CD4-positive, alpha-beta T cell treated with Interleukin-4 for 1 hour (primary cell): ENCODE results near the gene SLC29A1.
"Not testable (repeated sequence)": the region's sequence is repeated elsewhere in the genome, so short reads cannot be mapped to it uniquely, and the experiment has no call there.

Experiments
- DNase-seq, 2 donors: peaks; one replicate each; pipeline ENCODE4 v3.0.0-alpha.2; 2020 to 2022

SLC29A1 gene

DNA sequence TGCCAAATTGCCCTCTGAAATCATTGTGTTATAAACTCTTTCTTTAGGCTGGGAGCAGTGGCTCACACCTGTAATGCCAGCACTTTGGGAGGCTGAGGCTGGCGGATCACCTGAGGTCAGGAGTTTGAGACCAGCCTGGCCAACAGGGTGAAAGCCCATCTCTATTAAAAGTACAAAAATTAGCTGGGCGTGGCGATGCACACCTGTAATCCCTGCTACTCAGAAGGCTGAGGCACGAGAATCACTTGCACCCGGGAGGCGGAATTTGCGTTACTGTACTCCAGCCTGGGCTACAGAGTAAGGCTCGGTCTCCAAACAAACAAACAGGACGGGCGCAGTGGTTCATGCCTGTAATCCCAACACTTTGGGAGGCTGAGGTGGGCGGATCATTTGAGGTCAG, 27.0 kb upstream of the SLC29A1 start:
- DNase-seq = not testable (repeated sequence)

DNA sequence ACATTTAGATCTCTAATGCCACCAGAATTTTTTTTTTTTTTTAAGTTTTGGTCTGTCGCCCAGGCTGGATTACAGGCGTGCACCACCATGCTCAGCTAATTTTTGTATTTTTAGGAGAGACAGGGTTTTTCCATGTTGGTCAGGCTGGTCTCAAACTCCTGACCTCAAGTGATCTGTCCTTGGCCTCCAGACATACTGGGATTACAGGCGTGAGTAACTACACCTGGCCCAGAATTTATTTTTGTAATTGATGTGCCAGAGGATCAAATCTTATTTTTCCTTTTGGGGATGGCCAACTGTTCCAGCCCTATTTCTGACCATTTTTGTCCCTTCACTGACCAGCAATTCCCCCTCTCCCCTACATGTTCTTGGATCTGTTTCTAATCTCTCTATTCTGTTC, 24.7 kb upstream of the SLC29A1 start:
- no peak for DNase-seq

DNA sequence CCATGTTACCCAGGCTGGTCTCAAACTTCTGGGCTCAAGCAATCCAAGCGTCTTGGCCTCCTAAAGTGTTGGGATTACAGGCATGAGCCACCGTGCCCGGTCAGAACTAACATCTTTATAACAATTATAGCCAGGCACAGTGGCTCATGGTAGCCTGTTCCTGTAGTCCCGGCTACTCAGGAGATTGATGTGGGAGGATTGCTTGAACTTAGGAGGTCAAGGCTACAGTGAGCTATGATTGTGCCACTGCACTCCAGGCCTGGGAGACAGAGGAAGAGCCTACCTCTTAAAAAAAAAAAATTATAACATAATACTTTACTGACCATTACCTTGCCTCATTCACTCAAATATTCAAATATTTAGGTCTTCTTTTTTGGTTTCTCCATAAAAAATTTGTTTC, 23.5 kb upstream of the SLC29A1 start:
- no peak for DNase-seq

DNA sequence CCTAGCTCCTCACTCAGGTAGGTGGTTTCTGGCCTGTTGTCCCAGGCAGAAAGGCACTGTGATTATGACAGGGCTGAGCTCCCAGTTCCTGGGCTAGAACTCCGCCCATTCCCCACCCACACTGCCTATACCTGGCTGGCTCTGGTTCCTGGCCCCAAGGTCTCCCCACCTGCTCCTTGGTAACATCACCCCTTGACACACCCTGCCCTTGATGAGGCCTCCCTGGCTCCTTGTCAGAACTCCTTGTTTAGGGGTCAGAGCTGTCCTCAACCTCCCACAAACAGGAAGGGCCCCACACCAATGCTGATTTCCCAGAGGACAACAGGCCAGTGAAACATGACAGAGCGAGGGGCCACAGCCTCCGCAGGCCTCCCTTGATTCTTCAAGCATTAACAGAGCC, 22.2 kb upstream of the SLC29A1 start:
- no peak for DNase-seq

DNA sequence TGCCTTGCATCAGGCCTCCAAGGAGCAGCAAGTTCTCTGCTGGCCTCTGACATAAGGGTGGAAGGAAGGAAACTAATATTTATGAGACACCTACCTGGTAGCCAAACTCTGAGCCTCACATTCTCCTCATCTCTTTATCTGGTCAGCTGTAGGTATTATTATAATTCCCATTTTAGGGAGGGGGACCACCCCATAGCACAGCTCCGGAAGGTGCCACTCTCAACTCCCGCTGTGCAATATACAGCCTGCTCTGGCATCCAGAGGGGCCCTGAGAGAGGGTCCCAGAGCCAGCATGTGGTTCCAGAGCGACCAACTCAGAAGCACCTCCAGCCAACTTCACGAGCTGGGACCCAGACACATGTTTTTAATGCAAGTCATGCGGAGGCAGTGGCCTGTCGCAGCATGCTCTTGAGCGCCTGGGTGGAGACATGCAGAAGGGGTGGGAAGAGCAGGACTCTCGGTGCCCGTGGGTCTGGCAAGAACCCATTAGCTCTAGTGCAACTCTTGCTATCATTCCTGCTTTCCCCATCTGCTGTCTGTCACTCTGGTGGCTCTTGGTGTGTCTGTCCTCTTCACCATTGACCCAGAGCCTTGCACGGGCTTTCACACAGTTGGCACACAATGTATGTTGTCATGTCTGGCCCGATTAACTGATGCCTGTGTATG, 21.6 kb upstream of the SLC29A1 start:
- DNase-seq = no peak

DNA sequence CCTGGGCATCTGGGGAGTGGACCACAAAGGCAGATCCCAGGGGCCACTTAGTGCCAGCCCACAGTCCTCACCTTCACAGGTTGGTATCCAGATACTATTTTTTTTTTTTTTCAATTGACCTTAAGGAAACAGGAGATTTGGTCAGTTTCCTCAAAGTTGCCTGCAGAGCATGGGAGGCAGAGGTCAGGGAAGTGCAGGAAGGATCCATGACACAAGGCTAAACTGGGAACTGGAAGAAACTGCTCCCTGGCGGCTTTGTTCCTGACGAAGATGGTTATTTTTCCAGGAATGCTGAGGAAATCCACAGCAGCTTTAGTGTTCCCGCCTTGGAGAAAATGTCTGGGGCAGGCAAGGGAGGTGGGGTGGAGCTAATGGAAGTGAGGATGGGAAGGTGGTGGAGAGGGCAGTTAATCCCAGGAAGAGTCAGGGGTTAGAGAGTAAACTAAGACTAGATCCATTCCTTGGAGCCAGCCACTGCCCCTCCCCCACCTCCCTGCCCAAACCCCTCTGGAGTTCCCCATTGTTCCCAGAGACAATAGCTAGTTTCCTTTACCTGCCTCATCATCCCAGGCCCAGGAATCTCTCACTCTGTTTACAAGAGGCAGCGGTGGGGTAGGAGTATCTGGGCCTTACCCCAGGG, 20.9 kb upstream of the SLC29A1 start:
- no peak for DNase-seq

DNA sequence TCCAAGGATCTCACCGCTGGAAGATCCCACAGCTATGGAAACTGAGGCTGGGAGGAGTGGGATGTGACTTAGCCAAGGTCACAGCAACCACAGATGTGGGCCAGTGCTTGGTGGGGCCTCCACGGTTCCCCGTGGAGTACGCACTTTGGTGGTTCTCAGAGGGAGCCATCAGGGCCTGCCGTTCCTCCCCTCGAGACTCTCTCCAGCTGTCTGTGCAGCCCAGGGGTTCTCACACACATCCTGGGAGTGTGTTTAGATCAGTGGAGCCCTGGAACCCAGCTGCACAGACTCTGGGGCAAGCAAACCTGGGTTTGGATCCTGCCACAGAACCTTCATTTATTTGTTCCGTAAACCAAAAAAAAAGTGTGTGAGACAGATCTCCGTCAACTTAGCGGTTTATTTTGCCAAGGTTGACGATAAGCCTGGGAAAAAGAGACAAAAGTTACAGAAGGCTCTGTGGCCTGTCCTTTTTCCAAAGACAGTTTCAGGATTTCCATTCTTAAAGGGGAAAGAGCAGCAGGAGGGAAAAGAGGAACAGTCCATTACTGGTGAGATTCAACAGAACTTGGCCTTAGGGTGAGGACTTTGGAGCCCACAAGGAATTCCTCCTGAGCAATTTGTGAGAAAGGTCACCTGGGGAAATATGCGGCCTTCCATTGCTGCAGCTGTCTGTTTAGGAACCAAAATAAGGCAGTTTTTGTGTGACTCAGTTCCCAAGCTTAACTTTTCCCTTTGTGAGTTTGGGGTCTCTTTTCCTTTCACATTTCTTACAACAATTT, 20.2 kb upstream of the SLC29A1 start:
- DNase-seq = no peak

DNA sequence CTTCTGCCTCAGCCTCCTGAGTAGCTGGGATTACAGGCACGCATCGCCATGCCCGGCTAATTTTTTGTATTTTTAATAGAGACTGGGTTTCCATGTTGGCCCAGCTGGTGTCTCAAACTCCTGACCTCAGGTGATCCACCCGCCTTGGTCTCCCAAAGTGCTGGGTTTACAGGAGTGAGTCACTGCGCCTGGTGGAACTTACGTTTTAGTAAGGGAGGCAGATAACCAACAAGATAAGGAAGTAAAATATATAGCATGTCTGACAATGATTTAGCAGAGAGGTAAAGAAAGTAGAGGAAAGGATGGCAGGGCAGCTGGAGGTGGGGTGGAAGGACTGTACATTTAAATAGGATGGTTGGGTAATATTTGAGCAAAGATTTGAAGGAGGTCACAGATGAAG, 19.4 kb upstream of the SLC29A1 start:
- no peak for DNase-seq

DNA sequence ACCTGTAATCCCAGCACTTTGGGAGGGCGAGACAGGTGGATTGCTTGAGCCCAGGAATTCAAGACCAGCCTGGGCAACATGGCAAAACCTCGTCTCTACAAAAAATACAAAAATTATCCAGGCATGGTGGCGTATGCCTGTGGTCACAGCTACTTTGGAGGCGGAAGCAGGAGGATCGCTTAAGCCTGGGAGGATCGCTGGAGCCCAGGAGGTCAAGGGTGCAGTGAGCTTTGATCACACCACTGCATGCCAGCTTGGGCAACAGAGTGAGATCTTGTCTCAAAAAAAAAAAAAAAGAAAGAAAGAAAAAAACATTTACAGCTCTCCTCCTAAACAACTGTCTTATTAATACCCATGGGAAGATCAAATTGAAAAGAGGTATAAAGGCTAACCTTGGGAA, 15.4 kb upstream of the SLC29A1 start:
- DNase-seq = no peak

DNA sequence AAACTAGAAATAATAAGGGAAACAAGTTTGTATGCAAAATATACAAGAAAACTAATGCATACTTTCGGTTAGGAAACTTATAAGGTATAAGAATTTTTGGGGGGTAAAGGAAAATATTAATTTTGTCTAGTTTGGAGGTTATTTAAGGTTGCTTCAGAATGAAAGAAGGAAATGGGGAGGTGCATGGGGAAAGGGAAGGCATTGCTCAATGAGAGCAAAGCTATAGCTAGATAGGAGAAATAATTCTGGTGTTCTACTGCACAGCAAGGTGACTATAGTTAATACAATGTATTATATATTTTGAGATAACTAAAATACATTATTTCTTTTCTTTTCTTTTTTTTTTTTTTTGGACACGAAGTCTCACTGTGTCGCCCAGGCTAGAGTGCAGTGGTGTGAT, 12.1 kb upstream of the SLC29A1 start:
- DNase-seq = no peak

DNA sequence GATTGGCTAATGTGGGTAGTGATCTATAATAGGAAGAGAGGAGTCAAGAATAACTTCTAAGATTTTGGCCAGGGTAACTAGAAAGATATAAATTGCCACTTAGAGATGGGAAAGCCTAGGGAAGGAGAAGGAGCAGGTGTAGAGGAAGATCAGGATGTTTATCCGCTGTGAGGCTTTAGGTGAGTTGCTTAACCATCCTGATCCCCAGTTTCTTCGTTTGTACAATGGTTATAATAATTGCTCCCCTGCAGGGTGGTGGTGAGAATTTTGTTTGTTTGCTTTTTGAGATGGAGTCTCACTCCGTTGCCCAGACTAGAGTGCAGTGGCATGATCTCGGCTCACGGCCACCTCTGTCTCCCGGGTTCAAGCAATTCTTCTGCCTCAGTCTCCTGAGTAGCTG, 9.1 kb upstream of the SLC29A1 start:
- DNase-seq = no peak

DNA sequence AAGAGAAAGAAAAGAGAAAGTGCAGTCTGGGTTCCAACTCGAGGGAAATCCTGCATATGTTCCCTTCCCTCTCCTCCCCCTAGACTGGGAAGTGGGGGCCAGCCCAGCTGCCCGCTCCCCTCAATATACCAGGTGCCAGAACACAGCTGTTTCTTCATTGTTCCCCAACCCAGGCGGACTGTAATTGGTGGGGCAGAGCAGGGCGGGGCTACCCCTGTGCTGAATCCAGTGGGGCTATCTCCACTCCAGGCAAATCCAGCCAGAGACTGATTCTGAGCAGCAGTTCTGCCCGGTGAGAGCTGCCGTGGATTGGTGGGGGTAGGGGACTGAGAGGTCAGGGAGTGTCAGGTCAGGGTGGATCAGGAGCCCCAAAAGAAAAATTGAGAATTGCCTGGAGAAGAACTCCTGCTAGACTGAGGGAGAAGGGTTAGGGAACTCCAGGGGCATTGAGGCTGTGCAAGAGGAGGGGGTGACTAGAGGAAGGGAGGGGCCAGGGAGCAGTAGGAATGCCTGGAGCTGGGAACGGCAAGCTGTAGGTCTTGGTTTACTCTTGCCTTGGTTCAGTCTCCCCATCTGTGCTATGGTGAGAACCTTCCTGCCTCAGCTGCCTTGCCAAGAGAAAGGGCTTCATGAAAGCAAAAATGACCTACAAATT, 6.6 kb upstream of the SLC29A1 start, which contains the start of gene MYMX:
MYMX (plus strand) TSS at position 250 of the 655 bp plus-strand sequence. CDS start 546 bp downstream, outside the sequence.
- no peak for DNase-seq

DNA sequence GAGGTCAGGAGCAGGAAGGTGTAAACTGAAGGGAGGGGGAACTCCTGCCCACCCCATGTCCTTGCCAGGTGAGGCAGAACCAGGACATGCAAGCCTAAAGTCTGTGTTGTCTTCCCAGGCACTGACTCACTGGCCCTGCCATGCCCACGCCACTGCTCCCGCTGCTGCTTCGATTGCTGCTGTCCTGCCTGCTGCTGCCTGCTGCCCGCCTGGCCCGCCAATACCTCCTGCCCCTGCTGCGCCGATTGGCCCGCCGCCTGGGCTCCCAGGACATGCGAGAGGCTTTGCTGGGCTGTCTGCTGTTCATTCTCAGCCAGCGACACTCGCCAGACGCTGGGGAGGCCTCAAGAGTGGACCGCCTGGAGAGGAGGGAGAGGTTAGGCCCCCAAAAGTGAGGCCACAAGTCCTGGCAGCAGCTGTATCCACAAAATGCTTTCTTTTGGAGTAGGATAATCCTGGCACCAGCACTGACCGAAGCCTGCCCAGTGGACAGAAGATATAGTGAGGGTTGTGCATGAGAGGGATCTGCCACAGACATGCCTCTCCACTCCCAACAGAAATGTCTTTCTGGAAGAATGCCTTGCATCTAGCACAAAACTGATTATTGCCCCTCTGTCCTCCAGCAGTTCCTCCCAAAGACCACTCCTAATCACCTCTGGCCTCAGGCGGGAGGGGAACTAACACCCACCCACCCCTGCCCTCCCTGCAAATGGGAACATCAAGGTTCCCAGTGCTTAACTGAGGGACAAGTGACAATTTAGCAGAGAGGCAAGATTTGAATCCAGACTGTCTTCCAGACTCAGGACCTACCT, 5.9 kb upstream of the SLC29A1 start:
- DNase-seq = no peak

DNA sequence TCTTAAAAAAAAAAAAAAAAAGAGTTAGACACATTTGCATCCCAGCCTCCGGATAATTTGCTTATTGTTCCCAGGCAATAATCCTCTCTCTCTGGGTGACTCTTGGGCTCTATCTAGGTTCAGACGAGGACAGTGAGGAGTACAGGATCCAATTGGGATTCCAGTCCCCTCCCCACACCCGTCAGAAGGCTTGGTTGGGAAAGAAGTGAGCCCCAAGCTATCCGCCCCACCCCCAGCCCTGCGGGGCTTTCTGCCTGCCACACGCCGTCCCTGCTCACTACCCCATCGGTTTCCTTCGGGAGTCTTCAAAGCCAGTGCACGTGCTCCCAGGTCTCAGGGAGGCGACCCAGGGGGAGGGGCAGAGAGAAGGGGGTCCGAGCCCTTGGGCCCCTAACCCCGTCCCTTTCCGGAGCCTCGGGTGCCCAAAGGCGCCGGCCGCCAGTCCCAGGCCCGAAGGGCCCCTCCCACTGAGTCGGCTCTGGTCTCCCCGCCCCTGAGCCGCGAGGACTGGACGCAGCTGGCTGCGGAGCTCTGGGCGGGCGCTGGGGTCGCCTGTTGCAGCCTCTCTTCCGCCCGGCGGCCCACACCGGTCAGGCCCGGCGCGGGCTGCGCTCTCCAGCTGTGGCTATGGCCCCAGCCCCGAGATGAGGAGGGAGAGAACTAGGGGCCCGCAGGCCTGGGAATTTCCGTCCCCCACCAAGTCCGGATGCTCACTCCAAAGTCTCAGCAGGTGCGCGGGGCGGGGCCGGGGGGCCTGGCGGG, 4.2 kb upstream of the SLC29A1 start:
- DNase-seq = peak in 1 of 2 donors; percentile 27

DNA sequence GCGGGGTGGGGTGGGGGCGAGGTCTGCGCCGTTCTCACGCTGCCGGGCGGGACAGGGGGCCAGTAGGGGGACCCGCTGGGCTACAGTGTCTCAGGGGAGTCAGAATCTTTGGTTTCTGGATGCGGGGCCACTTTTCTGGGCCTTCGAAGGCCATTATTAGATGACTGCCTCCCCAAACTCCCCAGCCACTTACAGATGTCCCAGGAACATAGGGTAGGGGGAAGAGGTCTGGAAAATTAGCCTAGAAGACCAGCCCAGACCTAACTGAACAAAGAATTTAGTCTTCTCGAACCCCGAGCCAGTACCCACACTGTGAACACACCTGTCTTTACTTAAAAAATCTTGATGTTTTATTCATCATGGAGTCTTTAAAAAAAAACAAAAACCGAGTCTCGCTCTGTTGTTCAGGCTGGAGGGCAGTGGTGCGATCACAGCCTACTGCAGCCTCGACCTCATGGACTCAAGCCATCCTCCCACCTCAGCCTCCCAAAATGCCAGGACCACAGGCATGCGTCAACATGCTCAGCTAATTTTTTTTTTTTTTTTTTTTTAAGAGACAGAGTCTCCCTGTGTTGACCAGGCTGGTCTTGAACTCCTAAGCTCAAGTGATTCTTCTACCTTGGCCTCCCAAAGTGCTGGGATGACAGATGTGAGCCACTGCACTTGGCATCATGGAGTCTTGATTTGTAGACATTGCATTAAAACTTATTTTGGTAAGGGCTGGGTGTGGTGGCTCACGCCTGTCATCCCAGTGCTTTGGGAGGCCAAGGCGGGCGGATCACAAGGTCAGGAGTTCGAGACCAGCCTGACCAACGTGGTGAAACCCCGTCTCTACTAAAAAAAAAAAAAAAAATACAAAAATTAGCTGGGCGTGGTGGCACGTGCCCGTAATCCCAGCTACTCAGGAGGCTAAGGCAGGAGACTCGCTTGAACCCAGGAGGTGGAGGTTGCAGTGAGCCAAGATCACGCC, 3.3 kb upstream of the SLC29A1 start:
- DNase-seq = no peak

DNA sequence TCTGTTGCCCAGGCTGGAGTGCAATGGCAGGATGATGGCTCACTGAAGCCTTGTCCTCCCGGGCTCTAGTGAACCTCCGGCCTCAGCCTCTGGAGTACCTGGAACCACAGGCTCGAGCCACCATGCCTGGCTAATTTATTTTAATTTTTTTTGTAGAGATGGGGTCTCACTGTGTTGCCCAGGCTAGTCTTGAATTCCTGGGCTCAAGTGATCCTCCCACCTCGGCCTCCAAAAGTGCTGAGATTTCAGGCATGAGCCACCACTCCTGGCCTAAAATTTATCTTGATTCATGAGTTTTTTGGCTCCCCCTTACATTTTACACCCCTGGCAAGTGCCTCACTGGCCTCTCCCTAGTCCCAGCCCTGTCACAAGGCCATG, 2.5 kb upstream of the SLC29A1 start:
- no peak for DNase-seq

DNA sequence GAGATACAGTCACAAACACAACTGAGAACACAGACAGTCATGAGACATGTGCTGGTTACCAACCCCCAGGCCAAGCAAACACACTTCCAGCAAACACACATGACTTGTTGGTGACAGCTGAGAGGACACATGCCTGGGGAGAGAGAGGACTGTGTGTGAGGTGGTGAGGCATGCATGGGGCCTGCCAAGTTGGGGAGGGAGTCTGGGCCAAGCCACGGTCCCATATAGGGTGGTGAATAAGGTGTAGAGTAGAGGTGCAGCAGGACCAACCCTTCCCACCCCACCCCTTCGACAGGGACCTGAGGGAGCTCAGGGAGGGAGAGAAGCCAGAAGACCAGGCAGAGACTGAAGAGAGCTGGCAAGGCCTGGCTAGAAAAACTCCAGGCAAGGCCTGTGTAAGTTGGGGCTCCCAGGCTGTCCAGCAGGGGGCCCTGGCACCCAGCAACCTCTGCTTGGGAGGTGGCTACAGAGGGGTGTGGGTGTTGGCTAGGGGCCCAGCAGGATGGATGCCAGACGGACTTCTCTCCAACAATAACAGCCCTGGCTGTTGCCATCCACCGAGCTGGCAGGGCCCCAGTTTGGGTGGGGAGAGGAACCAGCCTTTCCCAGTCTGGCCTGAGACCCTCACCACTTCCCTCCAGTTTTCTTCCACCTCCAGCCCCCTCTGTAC, 2.0 kb upstream of the SLC29A1 start:
- peak; percentile 79 to 82 for DNase-seq

DNA sequence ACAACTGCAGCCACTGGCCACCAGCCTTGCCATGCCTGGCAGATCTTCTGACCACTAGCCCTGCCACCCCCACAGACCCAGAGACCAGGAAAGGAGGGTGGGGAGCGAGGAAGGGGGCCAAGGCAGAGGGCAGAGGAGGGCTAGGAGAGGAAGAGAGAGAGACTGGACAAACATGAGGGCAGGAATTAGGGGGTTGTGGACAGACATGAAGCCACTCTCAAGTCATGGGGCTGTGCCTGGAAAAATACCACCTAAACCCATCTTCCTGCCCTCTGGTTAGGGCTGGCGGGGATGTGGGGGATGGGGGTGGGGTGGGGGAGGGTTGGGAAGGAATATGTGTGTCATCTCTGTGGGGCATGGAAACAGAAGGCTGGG, 1.4 kb upstream of the SLC29A1 start:
- DNase-seq = no peak

DNA sequence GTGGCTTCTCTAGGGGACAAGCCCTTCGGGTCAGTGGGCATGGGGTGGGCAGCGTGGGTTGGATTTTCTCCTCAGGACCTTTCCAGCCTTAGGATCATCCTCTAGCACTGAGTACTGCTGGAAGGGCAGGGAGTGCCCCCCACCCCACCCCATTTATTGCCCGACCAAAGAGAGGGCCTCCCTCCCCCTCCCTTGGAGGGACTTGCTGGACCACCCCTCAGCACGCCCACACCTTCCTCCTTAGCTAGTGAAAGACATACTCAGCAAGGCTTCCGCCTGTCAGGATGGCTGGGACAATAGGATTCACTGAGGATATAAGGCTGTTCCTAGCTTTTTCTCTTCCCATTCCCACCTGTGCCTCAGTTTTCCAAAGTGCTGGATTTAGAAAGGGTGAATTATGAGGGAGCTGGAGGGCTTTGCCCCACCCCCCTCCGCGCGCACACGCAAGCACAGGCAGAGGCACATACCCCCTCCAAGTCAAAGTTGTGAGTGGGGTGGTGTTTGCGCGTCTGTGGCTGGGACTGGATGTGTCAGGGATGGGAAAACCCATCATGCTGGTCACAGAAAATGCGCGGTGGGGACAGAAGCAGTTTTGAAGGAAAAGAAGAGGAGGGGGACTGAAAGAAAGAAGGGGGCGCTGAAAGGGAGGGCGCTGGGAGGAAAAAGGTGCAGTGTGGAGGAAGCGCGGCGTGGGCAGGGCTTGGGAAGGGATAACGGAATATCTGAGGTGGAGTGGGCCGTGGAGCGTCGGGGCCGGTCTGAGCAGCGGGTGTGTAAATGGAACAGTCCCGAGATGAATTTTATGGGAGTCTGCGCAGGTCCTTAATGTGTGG, 693 bp upstream of the SLC29A1 start:
- DNase-seq = no peak
